HG03558 (cell line): ENCODE results near the gene PAX1.

ENCODE experiments used
- ATAC-seq: cut with Tn5 transposase; IDR thresholded peaks from one replicate; pipeline ENCODE4 v1.9.1; 2021; ENCODE audit warnings: moderate number of reproducible peaks; ENCODE audit not compliant: unreplicated experiment; ENCODE audit errors: extremely low read depth

PAX1 gene

GRCh38 chr20:21702553-21703470, 2.7 kb upstream of the PAX1 start:
- no peak for ATAC-seq

GRCh38 chr20:21703717-21704407, 1.6 kb upstream of the PAX1 start:
- ATAC-seq: no peak

GRCh38 chr20:21704408-21705385, 767 bp upstream of the PAX1 start:
- ATAC-seq: no peak

- no peak for ATAC-seq
Measured at GRCh38 chr20:21706261-21707195, 1.1 kb downstream of the PAX1 start.

GRCh38 chr20:21707267-21707666, 1.8 kb downstream of the PAX1 start:
- no peak for ATAC-seq

- no peak for ATAC-seq
Measured at GRCh38 chr20:21707999-21708737, 2.7 kb downstream of the PAX1 start.

GRCh38 chr20:21708738-21709534, 3.5 kb downstream of the PAX1 start:
- no peak for ATAC-seq

- no peak for ATAC-seq
Measured at GRCh38 chr20:21709535-21709904, 4.1 kb downstream of the PAX1 start.

- ATAC-seq: no peak
Measured at GRCh38 chr20:21710341-21710740, 4.9 kb downstream of the PAX1 start.

- ATAC-seq: no peak
Measured at GRCh38 chr20:21710863-21711431, 5.5 kb downstream of the PAX1 start.

GRCh38 chr20:21712443-21713059, 7.1 kb downstream of the PAX1 start:
- ATAC-seq: no peak

GRCh38 chr20:21713470-21713869, 8.0 kb downstream of the PAX1 start:
- ATAC-seq: no peak

GRCh38 chr20:21713901-21714296, 8.4 kb downstream of the PAX1 start:
- ATAC-seq: no peak

GRCh38 chr20:21714297-21715192, 9.1 kb downstream of the PAX1 start:
- ATAC-seq: no peak

- ATAC-seq: no peak
Measured at GRCh38 chr20:21715193-21715881, 9.9 kb downstream of the PAX1 start.
